Measurements from ENCODE around the gene DMD.
A peak's percentile ranks its signal among the peaks of the same experiment; 100 is the strongest.

DNA sequence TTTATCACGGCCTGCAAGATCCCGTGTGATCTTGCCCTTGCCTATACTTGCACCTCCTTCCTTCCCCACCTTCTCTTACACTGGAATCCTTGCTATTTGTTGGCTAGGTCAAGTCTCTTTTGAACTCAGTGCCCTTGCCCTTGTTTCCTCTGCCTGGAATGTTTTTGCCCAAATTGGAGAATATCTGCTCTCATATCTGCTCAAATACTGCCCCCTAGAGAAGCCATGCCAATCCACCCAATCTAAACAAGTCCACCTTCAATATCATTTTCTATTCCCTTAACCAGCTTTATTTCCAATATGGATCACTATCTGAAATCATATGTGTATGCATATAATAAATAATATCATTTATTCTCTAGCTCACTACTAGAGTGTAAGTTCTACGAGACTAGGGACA lies 1095.3 kb downstream of the DMD start:
- no peak for TF ChIP-seq ZFX (IDR thresholded peaks at IDR 0.05)
- TF ChIP-seq, protein P1, sequence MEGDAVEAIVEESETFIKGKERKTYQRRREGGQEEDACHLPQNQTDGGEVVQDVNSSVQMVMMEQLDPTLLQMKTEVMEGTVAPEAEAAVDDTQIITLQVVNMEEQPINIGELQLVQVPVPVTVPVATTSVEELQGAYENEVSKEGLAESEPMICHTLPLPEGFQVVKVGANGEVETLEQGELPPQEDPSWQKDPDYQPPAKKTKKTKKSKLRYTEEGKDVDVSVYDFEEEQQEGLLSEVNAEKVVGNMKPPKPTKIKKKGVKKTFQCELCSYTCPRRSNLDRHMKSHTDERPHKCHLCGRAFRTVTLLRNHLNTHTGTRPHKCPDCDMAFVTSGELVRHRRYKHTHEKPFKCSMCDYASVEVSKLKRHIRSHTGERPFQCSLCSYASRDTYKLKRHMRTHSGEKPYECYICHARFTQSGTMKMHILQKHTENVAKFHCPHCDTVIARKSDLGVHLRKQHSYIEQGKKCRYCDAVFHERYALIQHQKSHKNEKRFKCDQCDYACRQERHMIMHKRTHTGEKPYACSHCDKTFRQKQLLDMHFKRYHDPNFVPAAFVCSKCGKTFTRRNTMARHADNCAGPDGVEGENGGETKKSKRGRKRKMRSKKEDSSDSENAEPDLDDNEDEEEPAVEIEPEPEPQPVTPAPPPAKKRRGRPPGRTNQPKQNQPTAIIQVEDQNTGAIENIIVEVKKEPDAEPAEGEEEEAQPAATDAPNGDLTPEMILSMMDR (conservative IDR thresholded peaks at IDR 0.05), result peak; percentile 18

All from C4-2B (cell line).